Activated CD8-positive, alpha-beta memory T cell treated with anti-CD3 and anti-CD28 coated beads, Interleukin-2, amount 50 U/mL, for 24 hours (primary cell): ENCODE data around the gene MAGI1.
"Not testable (repeated sequence)": the region's sequence is repeated elsewhere in the genome, so short reads cannot be mapped to it uniquely, and the experiment has no call there.

Source experiments
- DNase-seq: peaks from one replicate; pipeline ENCODE4 v3.0.0-alpha.2; 2020; ENCODE audit errors: extremely low read depth

The MAGI1 gene

GRCh38 chr3:65751123-65751700 lies 287.5 kb downstream of the MAGI1 start:
- no peak for DNase-seq

GRCh38 chr3:65749066-65749465 lies 289.7 kb downstream of the MAGI1 start:
- no peak for DNase-seq

GRCh38 chr3:65748326-65748725 lies 290.4 kb downstream of the MAGI1 start:
- no peak for DNase-seq

- no peak for DNase-seq
Observed at GRCh38 chr3:65746848-65747247, 291.9 kb downstream of the MAGI1 start.

- DNase-seq, result no peak
Observed at GRCh38 chr3:65745306-65745705, 293.4 kb downstream of the MAGI1 start.

GRCh38 chr3:65742914-65743313 lies 295.8 kb downstream of the MAGI1 start:
- DNase-seq, result no peak

GRCh38 chr3:65741540-65741939 lies 297.2 kb downstream of the MAGI1 start:
- DNase-seq, result no peak

- no peak for DNase-seq
Observed at GRCh38 chr3:65739901-65740541, 298.7 kb downstream of the MAGI1 start.

- DNase-seq, result no peak
Observed at GRCh38 chr3:65734792-65735191, 303.9 kb downstream of the MAGI1 start.

GRCh38 chr3:65734382-65734781 lies 304.3 kb downstream of the MAGI1 start:
- DNase-seq, result no peak

- no peak for DNase-seq
Observed at GRCh38 chr3:65733459-65733858, 305.3 kb downstream of the MAGI1 start.

GRCh38 chr3:65732051-65732935 lies 306.4 kb downstream of the MAGI1 start:
- DNase-seq, result no peak

GRCh38 chr3:65730449-65730848 lies 308.3 kb downstream of the MAGI1 start:
- DNase-seq, result no peak

- no peak for DNase-seq
Observed at GRCh38 chr3:65729973-65730372, 308.7 kb downstream of the MAGI1 start.

GRCh38 chr3:65729555-65729954 lies 309.2 kb downstream of the MAGI1 start:
- no peak for DNase-seq

- no peak for DNase-seq
Observed at GRCh38 chr3:65728138-65728537, 310.6 kb downstream of the MAGI1 start.

GRCh38 chr3:65723985-65724384 lies 314.7 kb downstream of the MAGI1 start:
- DNase-seq, result no peak

GRCh38 chr3:65723011-65723410 lies 315.7 kb downstream of the MAGI1 start:
- no peak for DNase-seq

- DNase-seq, result no peak
Observed at GRCh38 chr3:65720989-65721737, 317.6 kb downstream of the MAGI1 start.

GRCh38 chr3:65719639-65720038 lies 319.1 kb downstream of the MAGI1 start:
- DNase-seq, result not testable (repeated sequence)

GRCh38 chr3:65717676-65718346 lies 320.9 kb downstream of the MAGI1 start:
- no peak for DNase-seq
